Adrenal gland (tissue), 12 donors: ENCODE measurements around the gene KRT38. TPM values are rescaled to one million over a fixed set of nuclear protein-coding genes. Genes with fewer than 3 reads are reported as not detected.
"Not testable (repeated sequence)": the region's sequence is repeated elsewhere in the genome, so short reads cannot be mapped to it uniquely, and the experiment has no call there.

Experiments used
- DNase-seq, 7 donors: peaks; one replicate each; pipeline ENCODE4 v3.0.0-alpha.2; 2019 to 2020
- H3K27ac ChIP-seq, 5 donors: fragments of 200-600 bp; sonication (generic) in 4 of 5; 1 replicate in 3 of 5; 2 replicates in 2 of 5; pipeline versions ENCODE4 v1.5.1 to v1.8.0; 2016 to 2020; ENCODE audit warnings: mild to moderate bottlenecking in 1 of 5
- H3K27me3 ChIP-seq: fragments of 200-600 bp; 2 replicates; pipeline ENCODE4 v1.8.0; 2021
- H3K36me3 ChIP-seq, 2 donors: fragments of 200-600 bp; replicated peaks in 1 of 2; 1 replicate in 1 of 2; 2 replicates in 1 of 2; pipeline versions ENCODE4 v1.5.1 to v1.8.0; 2018 to 2022
- H3K4me1 ChIP-seq, 2 donors: fragments of 200-600 bp; replicated peaks in 1 of 2; 1 replicate in 1 of 2; 2 replicates in 1 of 2; pipeline versions ENCODE4 v1.5.1 to v1.8.0; 2018 to 2021
- H3K4me3 ChIP-seq, 4 donors: fragments of 200-600 bp; sonication (generic) in 3 of 4; one replicate each; pipeline ENCODE4 v1.5.1; 2016 to 2018
- H3K9me3 ChIP-seq, 3 donors: fragments of 200-600 bp; sonication (generic) in 1 of 3; replicated peaks in 1 of 3; 1 replicate in 2 of 3; 2 replicates in 1 of 3; pipeline versions ENCODE4 v1.5.1 to v1.8.0; 2016 to 2021
- POLR2A ChIP-seq, 2 donors: fragments of 450-650 bp; IDR thresholded peaks; one replicate each; pipeline ENCODE4 v1.6.1; 2017; ENCODE audit warnings: antibody characterized with exemption in 2 of 2, mild to moderate bottlenecking in 2 of 2, moderate library complexity in 1 of 2
- whole genome bisulfite sequencing, 4 donors: extraction: QIAGEN DNeasy Blood & Tissue Kit in 2 of 4; methylation state at CpG; one replicate each; pipeline versions ENCODE4 v1.1.5 to v1.1.7; 2013 to 2017; 5-methylcytosine and 5-hydroxymethylcytosine counted together
- intact Hi-C, 2 donors: fragments of 100-400 bp; cut with DNase I; formaldehyde crosslinking; loops; one replicate each; pipeline versions ENCODE4 v1.14.1 to v1.15.0; 2022 to 2023
- polyA plus RNA-seq, 3 donors: library from polyadenylated mRNA; stranded (reverse); fragments of 200-250 nt in 2 of 3; fragments of 350-450 nt in 1 of 3; fragmentation: Illumina TruSeq in 1 of 3; extraction: RNeasy Lipid Tissue Mini Kit (QIAGEN cat#74804) in 1 of 3; gene quantifications; one replicate each; pipeline ENCODE4 v1.2.3, GENCODE V29; 2013 to 2014
- total RNA-seq, 9 donors: library from RNA; depleted of rRNA in 4 of 9; stranded (reverse); fragments of >200 nt in 4 of 9; fragments of 120-200 nt in 1 of 9; fragmentation: NEBNext Ultra II Directional in 1 of 9; extraction: Animal tissue kit (Norgen Biotek cat#: 25700) in 1 of 9; gene quantifications; one replicate each; pipeline versions ENCODE4 v1.1.0 to v1.2.4, GENCODE V29; 2013 to 2023
- TF ChIP-seq, protein P1 (sequence below), 6 experiments: fragments of 450-650 bp in 4 of 6; fragments of 200-600 bp in 2 of 6; sonication (generic) in 1 of 6; IDR thresholded peaks; 1 replicate in 5 of 6; 2 replicates in 1 of 6; pipeline versions ENCODE4 v1.5.1 to v1.8.0; 2016 to 2021; ENCODE audit warnings: antibody characterized with exemption in 6 of 6, mild to moderate bottlenecking in 2 of 6, moderate library complexity in 1 of 6
- donor health status: healthy with polysubstance abuse.
- donor health status: Bipolar disorder and iron deficiency.
- donor health status: DM: yes; HTN: yes; CAD: no.
- donor health status: DM: no; HTN: no; CAD: no.
- donor health status: DM: no; HTN: no; CAD: no.
- donor health status: DM: yes; HTN: yes; CAD: no.

Gene KRT38
- total and polyA plus RNA-seq, 12 donors: not detected

DNA sequence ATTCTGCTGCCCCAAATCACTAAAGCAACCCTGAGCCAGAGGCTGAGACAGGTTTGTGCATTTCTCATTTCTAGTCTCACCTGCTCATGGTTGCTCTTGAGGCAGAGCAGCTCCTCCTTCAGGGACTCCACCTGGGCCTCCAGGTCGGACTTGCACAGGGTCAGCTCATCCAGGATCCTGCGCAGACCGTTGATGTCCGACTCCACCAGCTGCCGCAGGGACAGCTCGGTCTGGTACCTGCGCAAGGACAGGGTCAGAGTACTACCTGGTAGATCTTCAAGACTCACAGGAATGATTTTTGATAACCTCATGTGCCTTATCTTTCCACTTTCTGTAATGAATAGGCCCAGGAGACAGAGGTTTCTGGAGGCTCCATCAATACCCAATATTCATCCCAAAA lies 44.4 kb downstream of the KRT38 start:
- H3K9me3 ChIP-seq: no peaks in the 10 kb centered on the region
- intact Hi-C loops: no loop called here
- H3K4me3 ChIP-seq: no peak overlapping the region
- no peaks in the 10 kb centered on the region for H3K27me3 ChIP-seq
- no peaks in the 10 kb centered on the region for H3K4me1 ChIP-seq
- 89 to 100% (median 93%) methylated on average over 5 to 7 of the region's 7 CpGs for WGBS, 4 donors
- no peaks in the 10 kb centered on the region for H3K36me3 ChIP-seq
- TF ChIP-seq POLR2A (IDR thresholded peaks at IDR 0.05): no peak
- TF ChIP-seq, protein P1, sequence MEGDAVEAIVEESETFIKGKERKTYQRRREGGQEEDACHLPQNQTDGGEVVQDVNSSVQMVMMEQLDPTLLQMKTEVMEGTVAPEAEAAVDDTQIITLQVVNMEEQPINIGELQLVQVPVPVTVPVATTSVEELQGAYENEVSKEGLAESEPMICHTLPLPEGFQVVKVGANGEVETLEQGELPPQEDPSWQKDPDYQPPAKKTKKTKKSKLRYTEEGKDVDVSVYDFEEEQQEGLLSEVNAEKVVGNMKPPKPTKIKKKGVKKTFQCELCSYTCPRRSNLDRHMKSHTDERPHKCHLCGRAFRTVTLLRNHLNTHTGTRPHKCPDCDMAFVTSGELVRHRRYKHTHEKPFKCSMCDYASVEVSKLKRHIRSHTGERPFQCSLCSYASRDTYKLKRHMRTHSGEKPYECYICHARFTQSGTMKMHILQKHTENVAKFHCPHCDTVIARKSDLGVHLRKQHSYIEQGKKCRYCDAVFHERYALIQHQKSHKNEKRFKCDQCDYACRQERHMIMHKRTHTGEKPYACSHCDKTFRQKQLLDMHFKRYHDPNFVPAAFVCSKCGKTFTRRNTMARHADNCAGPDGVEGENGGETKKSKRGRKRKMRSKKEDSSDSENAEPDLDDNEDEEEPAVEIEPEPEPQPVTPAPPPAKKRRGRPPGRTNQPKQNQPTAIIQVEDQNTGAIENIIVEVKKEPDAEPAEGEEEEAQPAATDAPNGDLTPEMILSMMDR (IDR thresholded peaks at IDR 0.05): no peak
- H3K27ac ChIP-seq: no peak overlapping the region
- DNase-seq: no peak

DNA sequence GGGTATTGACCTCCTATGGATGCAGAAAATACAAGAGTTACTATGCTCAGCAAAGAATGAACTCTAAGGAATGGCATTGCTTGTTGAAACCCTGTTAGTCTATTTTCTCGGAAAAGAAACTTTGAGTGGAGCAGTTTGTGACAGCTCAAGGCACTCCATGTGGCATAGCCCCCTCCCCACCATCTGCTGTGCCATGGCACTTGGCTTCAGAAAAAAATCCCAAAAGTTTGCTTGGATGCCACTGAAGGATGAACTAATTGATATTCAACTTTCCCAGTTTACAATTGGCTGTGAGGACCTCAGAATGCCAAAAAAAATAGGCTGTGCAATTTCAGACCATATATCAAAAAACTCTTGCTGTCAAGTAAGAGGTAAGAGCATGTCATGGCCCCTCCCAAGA lies 45.2 kb downstream of the KRT38 start:
- intact Hi-C loops: no loop called here
- no peaks in the 10 kb centered on the region for H3K4me1 ChIP-seq
- TF ChIP-seq, protein P1 (IDR thresholded peaks at IDR 0.05): no peak
- TF ChIP-seq POLR2A (IDR thresholded peaks at IDR 0.05): no peak
- H3K27ac ChIP-seq: no peak overlapping the region
- DNase-seq: no peak
- no peaks in the 10 kb centered on the region for H3K36me3 ChIP-seq
- H3K9me3 ChIP-seq: no peaks in the 10 kb centered on the region
- H3K27me3 ChIP-seq: no peaks in the 10 kb centered on the region
- H3K4me3 ChIP-seq: no peak overlapping the region
- 76 to 100% (median 89%) methylated on average over 1 of the region's 1 CpG for WGBS, 4 donors

DNA sequence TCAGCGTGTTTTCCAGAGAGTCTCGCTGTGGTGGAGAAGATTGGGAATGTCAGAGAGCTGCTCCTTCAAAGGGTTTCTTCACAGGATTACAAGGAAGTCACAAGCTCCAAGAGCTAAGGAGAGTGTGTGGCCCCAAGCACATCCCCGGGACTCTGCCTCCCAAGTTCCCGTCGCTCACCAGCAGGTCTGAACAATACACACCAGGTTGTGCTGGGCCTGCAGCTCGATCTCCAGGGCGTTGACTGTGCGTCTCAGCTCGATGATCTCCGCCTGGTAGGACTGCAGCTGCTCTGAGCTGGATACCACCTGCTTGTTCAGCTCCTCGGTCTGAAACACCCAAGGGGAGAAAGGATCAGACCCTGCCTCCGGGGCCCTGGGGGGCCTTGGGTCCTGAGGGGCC lies 45.7 kb downstream of the KRT38 start:
- H3K4me1 ChIP-seq, H3K36me3 ChIP-seq, intact Hi-C loops, H3K27me3 ChIP-seq, DNase-seq, H3K4me3 ChIP-seq, H3K9me3 ChIP-seq, H3K27ac ChIP-seq: not testable (repeated sequence)
- 74 to 93% (median 87%) methylated on average over 3 to 12 of the region's 12 CpGs for WGBS, 4 donors

DNA sequence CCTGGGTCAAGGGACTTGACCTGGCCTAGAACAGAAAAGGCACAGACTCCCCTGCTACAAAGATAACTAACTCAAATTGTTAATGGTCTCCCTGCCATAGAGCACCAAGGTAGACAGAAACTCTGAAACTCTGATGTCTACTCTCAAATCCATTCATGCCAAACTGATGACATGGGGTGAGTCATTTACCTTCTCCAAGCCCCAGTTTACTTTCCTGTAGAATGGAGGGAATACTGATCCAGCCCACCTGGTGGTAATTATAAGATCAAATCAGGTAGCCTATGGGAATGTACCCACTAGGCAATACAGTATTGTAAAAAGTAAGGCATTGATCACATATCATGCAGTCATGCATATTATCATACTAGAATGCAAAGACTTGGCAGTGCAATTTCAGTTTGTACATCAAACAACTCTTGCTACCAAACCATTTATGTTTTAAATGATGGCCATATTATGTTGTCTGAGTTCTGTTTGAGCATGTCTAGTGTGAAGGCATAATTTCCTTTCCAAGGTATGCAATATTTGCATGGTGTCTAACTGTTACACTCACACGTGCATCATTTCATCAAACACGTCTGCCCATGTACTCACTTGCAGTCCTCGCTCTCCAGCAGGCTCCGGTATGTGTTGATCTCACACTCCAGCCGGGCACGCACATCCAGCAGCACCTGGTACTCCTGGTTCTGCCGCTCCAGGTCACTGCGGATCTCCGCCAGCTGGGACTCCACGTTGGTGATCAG lies 46.4 kb downstream of the KRT38 start:
- H3K4me1 ChIP-seq: no peaks in the 10 kb centered on the region
- intact Hi-C loops: no loop called here
- H3K36me3 ChIP-seq: no peaks in the 10 kb centered on the region
- no peak overlapping the region for H3K4me3 ChIP-seq
- H3K9me3 ChIP-seq: no peaks in the 10 kb centered on the region
- no peak for TF ChIP-seq POLR2A (IDR thresholded peaks at IDR 0.05)
- TF ChIP-seq, protein P1 (IDR thresholded peaks at IDR 0.05): no peak
- H3K27me3 ChIP-seq: no peaks in the 10 kb centered on the region
- WGBS, 4 donors: 94 to 98% (median 95%) methylated on average over 3 to 10 of the region's 10 CpGs
- no peak for DNase-seq
- H3K27ac ChIP-seq: no peak overlapping the region

DNA sequence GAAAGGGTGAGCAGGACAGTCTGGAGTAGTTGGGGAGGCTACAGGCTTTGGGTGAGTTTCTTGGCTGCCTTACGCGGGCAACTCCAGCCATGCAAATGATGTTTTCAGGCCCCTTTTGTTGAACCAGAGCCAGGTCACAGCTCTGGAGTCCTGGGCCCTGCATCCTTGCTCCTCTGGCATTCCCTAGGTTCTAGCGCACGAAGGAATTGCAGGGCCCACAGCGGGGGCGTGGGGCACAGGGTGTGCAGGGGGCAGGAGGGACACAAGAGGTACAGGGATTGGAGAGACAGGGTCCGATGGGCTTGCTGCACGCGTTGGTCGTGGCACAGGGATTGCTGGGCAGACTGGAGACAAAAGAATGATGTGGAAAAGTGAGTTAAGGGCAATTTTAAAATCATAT lies 47.0 kb downstream of the KRT38 start:
- Histone ChIP-seq H3K4me1 (no peaks in the 10 kb centered on the region), H3K27me3 (no peaks in the 10 kb centered on the region), H3K4me3 (no peak overlapping the region), H3K36me3 (no peaks in the 10 kb centered on the region), H3K27ac (no peak overlapping the region), H3K9me3 (no peaks in the 10 kb centered on the region)
- 90 to 95% (median 94%) methylated on average over 9 to 10 of the region's 10 CpGs for WGBS, 4 donors
- TF ChIP-seq, protein P1 (IDR thresholded peaks at IDR 0.05): no peak
- no peak for TF ChIP-seq POLR2A (IDR thresholded peaks at IDR 0.05)
- intact Hi-C loops: no loop called here
- DNase-seq: no peak
